Skin epidermis (tissue), 12 donors: ENCODE measurements around the gene OTOF.

Source experiments
- H3K27ac ChIP-seq, 21 experiments: fragments of 200-600 bp; sonication (generic) in 11 of 21; one replicate each; pipeline ENCODE4 v1.5.0; 2020; ENCODE audit warnings: mild to moderate bottlenecking in 3 of 21, inconsistent platforms in 2 of 21, moderate library complexity in 2 of 21
- H3K4me3 ChIP-seq, 7 experiments: fragments of 200-600 bp; sonication (generic) in 2 of 7; one replicate each; pipeline ENCODE4 v1.5.0; 2020; ENCODE audit warnings: inconsistent platforms in 2 of 7, mild to moderate bottlenecking in 2 of 7, moderate library complexity in 1 of 7

The OTOF gene

DNA sequence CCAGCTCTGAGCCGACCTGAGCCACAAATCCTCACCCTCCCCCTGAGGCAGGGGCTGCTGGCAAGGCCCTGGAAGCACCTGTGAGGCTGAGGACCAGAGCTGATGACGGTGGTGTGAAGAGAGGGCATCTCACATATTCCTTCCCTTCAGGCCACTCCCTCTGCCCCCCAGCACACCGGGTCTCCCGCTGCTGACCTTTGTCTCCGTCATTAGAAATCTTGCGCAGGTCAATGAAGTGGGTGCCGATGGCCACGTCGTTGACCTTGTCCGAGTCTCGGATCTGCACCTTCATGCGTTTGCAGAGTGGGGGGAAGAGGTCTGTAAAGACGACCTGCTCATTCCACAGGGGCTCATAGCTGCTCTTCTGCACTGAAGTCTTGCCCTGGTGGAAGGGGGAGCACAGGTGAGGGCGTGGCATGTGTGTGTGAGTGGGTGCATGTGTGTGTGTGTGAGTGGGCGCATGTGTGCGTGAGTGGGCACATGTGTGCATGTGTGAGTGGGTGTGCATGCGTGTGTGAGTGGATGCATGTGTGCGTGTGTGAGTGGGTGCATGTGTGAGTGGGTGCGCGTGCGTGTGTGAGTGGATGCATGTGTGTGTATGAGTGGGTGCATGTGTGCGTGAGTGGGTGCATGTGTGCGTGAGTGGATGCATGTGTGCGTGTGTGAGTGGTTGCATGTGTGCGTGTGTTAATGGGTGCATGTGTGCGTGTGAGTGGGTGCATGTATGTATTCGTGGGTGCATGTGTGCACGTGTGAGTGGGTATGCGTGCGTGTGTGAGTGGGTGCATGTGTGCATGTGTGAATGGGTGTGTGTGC is 4.5 kb upstream of the OTOF start:
- H3K4me3 ChIP-seq, result no peak overlapping the region
- H3K27ac ChIP-seq, result no peak overlapping the region

DNA sequence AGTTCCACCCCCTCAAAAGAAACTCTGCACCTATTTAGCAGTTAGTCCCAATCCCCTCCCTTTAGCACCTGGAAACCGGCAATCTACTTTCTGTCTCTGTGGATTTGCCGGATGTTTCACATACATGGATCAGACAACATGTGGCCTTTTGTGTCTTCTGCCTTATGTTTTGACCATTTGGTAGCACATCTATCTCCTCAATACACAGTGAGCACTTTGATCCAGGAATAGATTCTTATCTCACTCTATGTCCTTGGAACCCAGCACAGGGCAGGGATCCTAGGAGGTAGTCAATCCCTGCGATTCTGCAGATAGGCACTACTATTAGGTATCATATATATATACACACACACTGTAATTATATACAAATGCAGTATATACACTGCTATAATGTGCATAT is 3.8 kb upstream of the OTOF start:
- Histone ChIP-seq H3K4me3 (no peak overlapping the region), H3K27ac (no peak overlapping the region)

DNA sequence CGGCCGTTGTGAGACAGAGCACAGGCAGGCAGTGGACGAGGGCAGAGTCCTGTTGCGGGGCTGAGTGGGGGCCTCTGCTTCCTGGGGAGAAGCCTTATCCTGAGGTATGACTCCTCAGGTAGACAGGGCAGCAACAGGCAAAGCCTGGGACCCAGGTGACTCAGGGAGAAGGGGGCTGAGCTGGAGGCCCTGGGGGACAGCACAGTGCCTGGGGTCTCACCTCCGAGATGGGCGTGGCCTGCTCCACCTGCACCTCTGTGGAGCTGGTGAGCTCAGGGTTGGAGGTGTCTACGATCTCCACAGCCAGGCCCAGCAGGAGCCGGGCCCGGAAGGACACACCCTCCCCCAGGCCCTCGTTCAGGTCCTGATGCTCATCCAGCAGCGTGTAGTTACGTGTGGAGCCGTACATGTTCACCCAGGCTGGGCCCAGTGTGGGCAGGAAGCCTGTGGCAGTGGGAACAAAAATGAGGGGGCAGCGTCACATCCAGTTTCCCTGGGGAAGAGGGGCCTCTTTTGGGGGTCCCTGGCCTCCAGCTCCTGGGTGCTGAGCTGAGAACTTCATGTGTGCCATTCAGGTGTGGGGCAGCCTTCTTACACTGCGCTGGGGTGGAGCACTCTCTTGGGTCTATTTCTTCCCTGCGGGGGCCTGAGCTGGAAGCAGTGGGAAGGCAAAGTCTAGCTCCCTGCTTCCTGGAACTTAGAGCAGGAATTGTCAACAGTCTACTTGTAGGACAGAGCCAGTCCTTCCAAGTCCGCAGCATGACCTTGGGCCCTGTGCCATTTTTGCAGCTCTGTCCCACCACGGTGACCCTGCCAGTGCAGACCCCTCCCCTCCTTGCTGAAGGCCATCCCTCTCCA is 2.9 kb upstream of the OTOF start:
- Histone ChIP-seq H3K27ac (no peak overlapping the region), H3K4me3 (no peak overlapping the region)

DNA sequence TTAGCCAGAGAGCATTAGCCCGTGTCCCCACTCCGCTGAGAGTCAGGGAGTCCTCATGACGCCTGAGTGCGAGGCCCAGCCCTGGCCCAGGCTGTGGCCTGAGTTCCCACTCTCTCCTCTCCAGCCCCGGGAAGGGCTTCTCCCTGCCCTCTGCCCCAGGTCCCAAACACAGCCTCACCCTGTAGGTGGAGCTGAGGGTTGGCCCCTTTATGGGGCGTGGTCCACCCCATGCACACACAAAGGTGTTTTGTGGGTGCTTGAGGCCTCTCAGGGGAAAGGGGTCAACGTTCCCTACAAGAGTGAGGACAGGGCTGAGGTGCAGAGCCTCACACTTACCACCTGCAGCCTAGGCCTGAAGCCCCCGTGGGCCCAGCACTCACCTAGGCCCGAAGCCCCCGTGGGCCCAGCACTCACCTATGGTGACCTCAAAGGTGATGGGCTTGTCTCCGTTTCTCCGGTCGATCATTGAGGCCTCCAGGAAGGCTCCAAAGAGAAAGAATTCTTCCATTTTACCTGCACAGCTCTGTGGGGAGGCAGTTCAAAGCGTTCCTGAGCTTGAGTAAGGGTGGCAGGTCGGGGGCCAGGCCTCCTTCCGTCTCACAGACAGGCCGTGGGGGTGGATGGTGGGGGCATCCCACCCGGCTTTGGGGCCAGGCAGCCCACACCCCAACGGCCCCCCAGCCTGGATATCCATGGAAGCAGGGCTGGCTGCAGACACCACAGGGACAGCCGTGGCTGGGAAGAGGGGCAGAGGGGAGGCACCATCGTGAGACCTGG is 2.1 kb upstream of the OTOF start:
- Histone ChIP-seq H3K4me3 (no peak overlapping the region), H3K27ac (no peak overlapping the region)

DNA sequence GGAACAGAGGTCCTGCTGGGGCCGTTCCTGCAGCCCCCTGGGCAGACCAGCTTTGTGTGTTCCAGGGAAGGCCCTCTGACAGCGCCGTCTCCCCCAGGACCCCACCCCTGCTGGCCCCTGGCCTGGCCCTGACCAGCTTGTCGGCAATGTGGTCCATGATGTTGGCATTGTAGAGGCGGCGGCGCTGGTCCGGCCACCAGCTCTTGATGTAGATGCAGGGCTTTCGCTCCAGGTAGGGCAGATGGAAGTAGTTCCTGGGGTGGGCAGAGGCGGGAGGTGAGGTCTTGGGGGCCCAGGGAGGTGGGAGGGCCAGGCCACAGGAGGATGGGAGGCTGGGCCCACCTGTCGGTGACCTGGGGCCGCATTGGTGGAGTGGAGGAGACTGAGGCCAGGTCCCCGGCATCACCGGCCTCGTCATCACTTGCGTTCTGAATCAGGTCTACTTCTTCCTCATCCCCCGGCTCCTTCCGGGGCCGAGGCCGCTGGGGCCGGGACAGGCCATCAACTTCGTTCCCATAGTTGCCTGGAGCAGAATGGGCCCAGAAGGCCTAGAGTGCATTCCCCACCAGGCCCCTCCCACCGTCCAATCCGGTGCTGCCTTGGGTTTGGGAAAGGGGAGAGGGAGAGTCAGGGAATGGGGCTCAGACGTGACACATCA is 1.3 kb upstream of the OTOF start:
- no peak overlapping the region for H3K4me3 ChIP-seq

DNA sequence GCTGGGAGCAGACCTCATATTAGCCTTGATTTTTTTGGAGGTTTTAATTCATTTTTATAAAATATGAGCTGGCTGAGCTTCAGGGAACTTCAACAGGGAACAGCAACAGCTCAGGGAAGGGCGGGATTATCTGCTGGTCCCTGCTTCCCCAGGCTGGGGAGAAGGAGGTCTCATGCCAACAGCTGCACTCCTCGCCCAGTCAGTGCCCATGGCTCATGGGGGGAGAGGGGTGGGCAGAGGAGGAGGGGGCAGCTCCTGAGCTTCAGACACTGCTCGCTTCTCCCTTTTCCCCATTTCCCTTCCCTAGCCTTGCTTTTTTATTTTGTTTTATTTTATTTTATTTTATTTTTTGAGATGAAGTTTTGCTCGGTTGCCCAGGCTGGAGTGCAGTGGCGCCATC is 442 bp upstream of the OTOF start:
- no peak overlapping the region for H3K27ac ChIP-seq
- no peak overlapping the region for H3K4me3 ChIP-seq

More for the DNA sequence above, 1.3 kb upstream of the OTOF start:
- H3K27ac ChIP-seq, result no peak overlapping the region

DNA sequence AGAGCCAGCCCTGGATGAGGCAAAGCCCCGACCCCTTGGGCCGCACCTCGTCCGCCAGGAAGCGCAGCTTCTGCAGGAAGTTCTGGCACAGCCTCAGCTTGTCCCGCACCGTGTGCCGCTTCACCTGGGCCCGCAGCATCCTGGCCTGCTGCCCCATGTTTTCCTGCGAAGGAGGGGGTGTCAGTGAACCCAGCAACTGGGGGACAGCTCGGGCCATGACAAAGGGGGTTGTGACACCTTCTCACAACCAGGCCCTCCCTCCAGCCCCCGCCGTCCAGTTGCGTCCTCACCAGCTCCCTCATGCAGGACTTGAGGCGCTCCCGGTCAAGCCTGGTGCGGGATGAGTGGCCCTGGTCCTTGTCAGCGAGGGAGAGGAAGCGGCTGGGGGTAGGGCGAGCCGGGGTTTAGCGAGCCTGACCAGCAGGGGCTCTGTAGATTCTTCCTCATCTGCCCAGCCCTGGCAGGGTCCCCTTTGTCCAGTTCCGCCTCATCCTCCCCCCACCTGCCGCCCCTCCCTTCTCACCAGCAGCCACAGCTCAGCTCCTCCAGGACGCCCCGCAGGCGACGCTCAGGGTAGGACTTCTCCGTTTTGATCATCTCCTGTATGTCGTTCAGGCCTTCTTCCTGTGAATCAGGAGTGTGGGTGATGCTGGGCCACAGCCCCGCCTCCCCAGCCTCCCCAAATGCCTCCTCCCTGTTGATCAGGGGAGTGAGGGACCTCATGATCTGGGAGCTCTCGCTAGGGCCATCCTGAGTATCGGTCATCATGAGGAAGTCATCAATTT is 606 bp downstream of the OTOF start:
- H3K27ac ChIP-seq, result no peak overlapping the region

DNA sequence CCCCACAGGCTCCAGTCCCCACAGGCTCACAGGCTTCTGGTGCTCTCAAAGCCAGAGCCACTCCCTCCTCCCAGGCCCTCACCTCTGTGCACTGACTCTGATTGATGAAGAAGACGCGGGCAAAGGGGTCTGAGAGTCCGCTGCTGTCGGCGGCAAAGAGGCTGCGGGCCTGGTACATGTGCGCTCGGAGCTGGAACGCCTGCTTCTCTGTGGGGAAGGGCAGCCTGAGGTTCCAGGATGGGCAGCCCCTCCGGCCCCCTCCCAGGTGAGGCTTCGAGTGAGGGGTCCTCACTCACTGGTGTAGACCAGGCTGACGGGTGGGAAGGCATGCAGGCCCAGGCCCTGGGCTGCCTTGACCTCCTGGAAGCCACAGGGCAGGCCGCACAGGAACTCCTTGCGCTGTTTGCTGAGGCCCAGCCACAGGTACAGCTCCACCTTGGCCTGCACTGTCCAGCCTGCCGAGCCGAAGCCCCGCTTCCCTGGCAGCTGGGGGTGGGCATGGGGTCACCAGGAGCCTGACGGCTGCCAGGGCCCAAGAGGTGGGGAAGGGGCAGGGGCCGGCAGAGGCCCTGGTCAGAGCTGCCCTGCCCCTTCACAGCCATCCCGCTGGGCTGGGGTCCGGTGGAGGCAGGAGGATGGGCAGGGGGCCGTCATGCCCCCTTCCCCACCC is 2.0 kb downstream of the OTOF start:
- no peak overlapping the region for H3K4me3 ChIP-seq
- H3K27ac ChIP-seq, result no peak overlapping the region

More for the DNA sequence above, 606 bp downstream of the OTOF start:
- H3K4me3 ChIP-seq, result no peak overlapping the region

DNA sequence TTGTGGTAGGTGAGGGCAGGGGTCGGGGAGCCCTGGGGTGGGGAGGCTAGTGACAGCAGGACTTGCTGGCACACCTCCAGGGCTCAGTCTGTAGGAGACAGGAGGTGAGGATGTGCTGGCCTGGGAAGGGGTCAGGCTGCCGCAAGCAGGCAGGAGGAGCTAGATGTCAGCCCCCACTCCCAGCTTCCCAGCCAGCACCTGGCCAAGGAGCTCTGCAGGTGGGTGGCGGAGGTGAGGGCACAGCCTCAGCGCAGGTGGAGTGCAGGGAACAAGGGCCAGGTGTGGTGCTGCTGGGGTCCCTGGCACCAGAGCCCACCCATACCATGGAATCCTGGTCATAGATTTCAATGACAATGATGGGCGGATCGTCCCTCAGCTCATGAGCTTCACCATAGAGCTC is 2.9 kb downstream of the OTOF start:
- Histone ChIP-seq H3K27ac (no peak overlapping the region), H3K4me3 (no peak overlapping the region)

DNA sequence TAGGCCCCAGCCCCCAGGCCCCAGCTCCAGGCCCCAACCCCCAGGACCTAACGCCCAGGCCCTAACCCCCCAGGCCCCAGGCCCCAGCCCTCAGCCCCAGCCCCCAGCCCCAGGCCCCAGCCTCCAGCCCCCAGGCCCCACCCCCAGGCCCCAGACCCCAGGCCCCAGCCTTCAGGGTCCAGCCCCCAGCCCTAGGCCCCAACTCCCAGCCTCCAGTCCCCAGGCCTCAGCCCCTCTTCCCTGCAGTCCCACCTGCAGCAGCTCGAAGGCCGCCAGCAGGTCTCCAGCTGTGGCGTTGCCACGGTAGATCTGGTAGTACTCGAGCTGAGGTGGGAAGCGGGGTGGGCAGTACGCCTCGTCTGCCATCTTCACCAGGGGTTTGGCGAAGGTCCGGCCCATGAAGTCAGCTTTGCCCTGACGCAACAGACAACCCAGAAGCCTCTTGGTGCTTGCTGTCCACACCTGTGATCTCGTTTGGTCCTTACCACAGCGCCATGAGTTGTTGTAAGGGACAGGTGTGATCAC is 3.6 kb downstream of the OTOF start:
- H3K4me3 ChIP-seq, result no peak overlapping the region
- no peak overlapping the region for H3K27ac ChIP-seq

DNA sequence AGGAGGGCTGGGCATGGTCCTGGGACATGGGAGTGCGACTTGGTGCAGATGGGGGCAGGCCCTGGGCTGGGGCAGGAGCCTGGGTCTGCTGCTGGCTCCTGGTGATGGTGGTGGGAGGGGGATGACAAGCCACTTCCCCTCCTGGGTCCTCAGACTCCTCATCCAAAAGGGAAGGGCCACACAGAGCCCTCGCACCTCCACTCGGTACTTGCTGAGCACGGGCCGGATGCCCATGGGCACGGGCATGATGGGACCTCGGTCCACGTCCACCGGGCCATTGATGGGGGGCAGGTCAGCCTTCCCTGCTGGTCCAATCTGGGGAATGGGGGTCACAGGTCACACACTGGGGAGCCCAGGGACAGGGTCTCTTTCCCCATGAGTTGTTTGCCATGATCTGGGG is 4.1 kb downstream of the OTOF start:
- Histone ChIP-seq H3K4me3 (no peak overlapping the region), H3K27ac (no peak overlapping the region)

DNA sequence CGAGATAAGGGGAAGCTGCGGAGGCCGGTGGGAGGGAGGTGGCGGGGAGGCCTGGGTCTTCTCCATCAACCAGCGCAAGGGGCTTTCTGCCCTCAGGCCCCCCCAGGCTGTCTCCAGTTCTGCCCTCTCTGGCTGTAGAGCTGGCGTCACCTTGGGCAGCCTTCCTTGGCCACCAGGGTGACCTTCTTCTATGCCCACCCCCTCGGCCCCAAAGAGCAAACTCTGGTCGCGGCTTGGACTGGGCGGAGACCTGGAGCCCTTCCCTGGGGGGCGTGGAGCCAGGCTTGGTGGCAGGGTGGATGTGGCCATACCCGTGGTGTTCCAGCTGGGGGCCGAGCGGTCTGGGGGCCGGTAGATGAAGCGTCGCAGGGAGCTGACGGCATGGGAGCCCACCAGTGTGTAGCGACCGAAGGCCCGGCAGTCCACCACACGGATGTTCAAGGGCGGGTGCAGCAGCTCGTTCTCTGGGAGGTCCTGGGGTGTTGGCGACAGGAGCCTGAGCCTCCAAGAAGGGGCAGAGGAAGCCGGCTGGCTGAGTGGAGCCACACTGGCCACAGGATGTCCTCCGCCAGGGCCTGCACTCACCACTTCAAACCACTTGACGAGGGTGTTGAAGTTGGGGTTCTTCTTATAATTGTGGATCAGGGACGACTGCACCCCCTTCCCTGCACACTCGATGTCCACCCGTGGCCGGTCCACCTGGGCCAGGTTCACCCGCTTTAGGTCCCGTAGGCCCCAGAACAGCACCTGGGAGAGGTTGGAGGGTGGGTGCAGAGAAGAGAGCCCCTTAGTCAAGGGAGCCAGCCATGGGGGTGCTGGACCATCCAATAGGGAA is 4.9 kb downstream of the OTOF start:
- Histone ChIP-seq H3K27ac (no peak overlapping the region), H3K4me3 (no peak overlapping the region)

DNA sequence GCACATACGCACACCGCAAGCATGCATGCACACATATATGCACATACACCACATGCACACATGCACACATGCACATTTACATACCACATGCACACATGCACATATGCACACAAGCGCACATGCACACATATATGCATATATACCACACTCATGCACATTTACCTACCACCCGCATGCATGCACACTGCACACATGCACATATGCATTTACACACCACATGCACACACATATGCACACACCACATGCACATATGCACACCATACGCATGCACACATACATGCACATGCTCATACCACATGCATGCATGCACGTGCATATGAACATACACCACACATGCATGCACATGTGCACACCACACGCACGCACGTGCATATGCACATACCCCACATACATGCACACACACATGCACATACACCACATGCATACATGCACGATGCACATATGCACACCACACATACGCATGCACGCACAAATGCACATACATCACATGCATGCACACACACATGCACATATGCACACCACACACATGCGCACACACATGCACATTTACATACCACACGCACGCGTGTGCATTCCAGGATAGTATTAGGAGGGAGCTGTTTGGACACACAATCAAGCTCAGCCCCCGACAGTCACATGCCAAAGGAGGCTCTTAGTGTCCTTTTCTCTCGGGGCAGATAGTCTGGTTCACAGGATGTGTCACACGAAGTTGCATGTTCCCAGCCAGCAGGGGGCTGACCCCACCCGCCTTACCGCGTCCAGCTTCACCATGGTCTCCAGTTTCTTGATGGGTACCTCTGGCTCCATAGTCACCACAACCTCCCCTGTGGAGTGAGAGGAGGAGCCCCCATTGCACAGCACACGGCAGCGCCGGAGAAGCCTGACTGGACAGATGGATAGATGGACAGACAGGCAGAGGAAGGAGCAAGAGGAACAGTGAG is 5.9 kb downstream of the OTOF start:
- no peak overlapping the region for H3K27ac ChIP-seq
- no peak overlapping the region for H3K4me3 ChIP-seq

DNA sequence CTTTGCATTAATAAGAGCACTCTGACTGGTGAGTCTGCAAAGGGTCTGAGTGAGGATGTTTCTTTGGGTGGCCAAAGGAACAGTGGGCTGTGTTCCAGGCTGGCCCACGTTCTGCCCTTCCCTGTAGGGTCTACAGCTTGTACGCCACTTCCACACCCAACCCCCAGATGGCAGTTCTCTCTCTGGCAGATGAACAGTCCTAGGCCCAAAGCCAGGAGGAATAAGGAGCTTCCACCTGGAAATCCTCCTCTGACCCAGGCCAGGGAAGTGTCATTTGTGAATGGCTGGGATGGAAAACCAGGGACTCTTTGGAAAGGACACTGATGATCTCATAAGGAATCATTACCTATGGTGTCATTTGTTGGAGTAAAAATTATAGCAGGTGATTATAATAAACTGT is 6.6 kb downstream of the OTOF start:
- Histone ChIP-seq H3K27ac (no peak overlapping the region), H3K4me3 (no peak overlapping the region)

DNA sequence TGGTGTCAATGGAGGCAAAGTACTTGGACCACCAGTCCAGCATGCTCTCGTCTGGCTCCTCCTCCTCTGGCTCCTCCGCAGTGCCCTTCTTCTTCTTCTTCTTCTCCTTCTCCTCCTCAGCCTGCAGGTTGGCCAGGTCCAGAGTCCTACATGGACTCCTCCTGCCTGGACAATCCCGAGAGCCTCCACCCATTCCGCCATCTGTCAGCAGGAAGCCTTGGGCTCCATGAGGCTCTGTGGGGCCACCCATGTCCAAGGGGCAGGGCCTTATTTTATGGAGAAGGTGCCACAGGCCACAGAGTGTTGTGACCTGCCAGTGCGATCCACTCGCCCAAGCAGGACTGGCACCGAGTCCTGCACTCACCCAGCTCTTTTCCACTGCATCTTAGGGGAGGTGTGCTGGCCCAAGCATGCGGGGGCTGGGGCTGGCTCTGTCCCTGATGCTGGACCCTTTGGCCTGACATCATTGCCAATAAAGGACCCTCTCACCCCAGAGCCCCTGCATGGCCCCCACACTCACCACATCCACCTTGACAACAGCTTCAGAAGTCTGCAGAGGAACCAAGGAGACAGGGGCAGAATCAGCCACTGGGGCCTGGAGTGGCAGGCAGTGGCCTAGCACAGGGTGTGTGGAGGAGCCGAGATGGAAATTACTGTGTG is 7.2 kb downstream of the OTOF start:
- Histone ChIP-seq H3K27ac (no peak overlapping the region), H3K4me3 (no peak overlapping the region)

DNA sequence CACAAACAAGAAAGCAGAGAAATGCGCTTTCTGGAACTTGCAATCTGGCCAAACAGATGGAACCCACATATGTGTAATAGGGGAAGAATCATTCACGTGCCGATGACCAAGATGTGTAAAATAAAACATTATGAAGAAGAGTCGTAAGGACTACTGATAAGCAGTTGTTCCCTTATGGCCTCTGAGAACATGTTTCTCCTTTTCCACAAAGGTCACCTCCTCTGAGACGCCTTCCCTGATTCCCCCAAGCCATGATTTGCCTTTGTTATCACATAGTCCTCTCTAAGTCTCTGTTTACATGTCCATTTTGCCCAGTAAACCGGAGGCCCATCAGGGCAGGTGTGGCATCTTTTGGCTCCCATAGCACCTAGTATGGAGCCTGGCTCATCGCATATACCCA is 8.0 kb downstream of the OTOF start:
- Histone ChIP-seq H3K27ac (no peak overlapping the region), H3K4me3 (no peak overlapping the region)
